Hematopoietic multipotent progenitor cell treated with erythropoietin and hydrocortisone succinate and interleukin-3 and kit ligand, for 4 days (in vitro differentiated cells): ENCODE results near the gene CDYL2.
"Not testable (repeated sequence)": the region's sequence is repeated elsewhere in the genome, so short reads cannot be mapped to it uniquely, and the experiment has no call there.

Experiments
- DNase-seq: peaks from one replicate; pipeline ENCODE4 v3.0.0-alpha.2; 2015

The CDYL2 gene

GRCh38 chr16:80743772-80744171 is 60.6 kb downstream of the CDYL2 start:
- DNase-seq, result peak; percentile 15

- no peak for DNase-seq
Measured at GRCh38 chr16:80743273-80743672, 61.1 kb downstream of the CDYL2 start.

- DNase-seq, result no peak
Measured at GRCh38 chr16:80742331-80742730, 62.1 kb downstream of the CDYL2 start.

- DNase-seq, result no peak
Measured at GRCh38 chr16:80741724-80742123, 62.7 kb downstream of the CDYL2 start.

- DNase-seq, result no peak
Measured at GRCh38 chr16:80739523-80739922, 64.9 kb downstream of the CDYL2 start.

- DNase-seq, result no peak
Measured at GRCh38 chr16:80738521-80738920, 65.9 kb downstream of the CDYL2 start.

- no peak for DNase-seq
Measured at GRCh38 chr16:80735846-80736245, 68.6 kb downstream of the CDYL2 start.

GRCh38 chr16:80733407-80733806 is 71.0 kb downstream of the CDYL2 start:
- DNase-seq, result peak; percentile 65

- DNase-seq, result no peak
Measured at GRCh38 chr16:80731915-80732314, 72.5 kb downstream of the CDYL2 start.

GRCh38 chr16:80727066-80727763 is 77.2 kb downstream of the CDYL2 start:
- DNase-seq, result not testable (repeated sequence)

- no peak for DNase-seq
Measured at GRCh38 chr16:80725566-80726162, 78.7 kb downstream of the CDYL2 start.

GRCh38 chr16:80723981-80724380 is 80.4 kb downstream of the CDYL2 start:
- no peak for DNase-seq

- DNase-seq, result no peak
Measured at GRCh38 chr16:80723091-80723490, 81.3 kb downstream of the CDYL2 start.

- DNase-seq, result no peak
Measured at GRCh38 chr16:80720804-80721371, 83.5 kb downstream of the CDYL2 start.

GRCh38 chr16:80719573-80719972 is 84.8 kb downstream of the CDYL2 start:
- no peak for DNase-seq

- no peak for DNase-seq
Measured at GRCh38 chr16:80718480-80719220, 85.7 kb downstream of the CDYL2 start.

- DNase-seq, result no peak
Measured at GRCh38 chr16:80717611-80718010, 86.8 kb downstream of the CDYL2 start.

GRCh38 chr16:80716564-80717139 is 87.7 kb downstream of the CDYL2 start:
- DNase-seq, result no peak

- no peak for DNase-seq
Measured at GRCh38 chr16:80711406-80711805, 93.0 kb downstream of the CDYL2 start.

- no peak for DNase-seq
Measured at GRCh38 chr16:80710918-80711317, 93.5 kb downstream of the CDYL2 start.

- DNase-seq, result no peak
Measured at GRCh38 chr16:80708823-80709222, 95.6 kb downstream of the CDYL2 start.

- DNase-seq, result no peak
Measured at GRCh38 chr16:80707686-80708085, 96.7 kb downstream of the CDYL2 start.

- no peak for DNase-seq
Measured at GRCh38 chr16:80705596-80705995, 98.8 kb downstream of the CDYL2 start.
